Endothelial cell of umbilical vein (primary cell): ENCODE results near the gene CARMIL1.

Experiments
- EZH2 ChIP-seq: IDR thresholded peaks from 2 replicates; pipeline ENCODE4 v1.6.1; 2012; ENCODE audit warnings: borderline replicate concordance, low read depth, mild to moderate bottlenecking, moderate library complexity, low read length, inconsistent platforms; ENCODE audit not compliant: severe bottlenecking
- MAX ChIP-seq: IDR thresholded peaks from 2 replicates; pipeline ENCODE4 v1.6.1; 2011; ENCODE audit not compliant: insufficient read depth, insufficient read length
- MYC ChIP-seq: IDR thresholded peaks from one replicate; pipeline ENCODE4 v1.6.1; 2011; ENCODE audit warnings: mild to moderate bottlenecking, low read depth, low read length
- POLR2A ChIP-seq: IDR thresholded peaks from 2 replicates; pipeline ENCODE4 v1.6.1; 2012; ENCODE audit warnings: low read depth, mild to moderate bottlenecking, control low read depth, low read length
- POLR2AphosphoS5 ChIP-seq: IDR thresholded peaks from 2 replicates; pipeline ENCODE4 v1.6.1; 2012; ENCODE audit warnings: low read depth, mild to moderate bottlenecking, control low read depth, low read length, moderate library complexity; ENCODE audit not compliant: insufficient read depth
- TF ChIP-seq, protein P1 (sequence below), 2 donors: IDR thresholded peaks; 1 replicate in 1 of 2; 2 replicates in 1 of 2; pipeline ENCODE4 v1.5.1; 2011; ENCODE audit warnings: low read length in 2 of 2, mild to moderate bottlenecking in 2 of 2, moderate library complexity in 2 of 2, control low read depth in 1 of 2, inconsistent platforms in 1 of 2, low read depth in 1 of 2; ENCODE audit not compliant: insufficient read depth in 1 of 2; ENCODE audit errors: extremely low read depth in 1 of 2

GRCh38 chr6:25333471-25333870 lies 54.3 kb downstream of the CARMIL1 start:
- TF ChIP-seq, protein P1, sequence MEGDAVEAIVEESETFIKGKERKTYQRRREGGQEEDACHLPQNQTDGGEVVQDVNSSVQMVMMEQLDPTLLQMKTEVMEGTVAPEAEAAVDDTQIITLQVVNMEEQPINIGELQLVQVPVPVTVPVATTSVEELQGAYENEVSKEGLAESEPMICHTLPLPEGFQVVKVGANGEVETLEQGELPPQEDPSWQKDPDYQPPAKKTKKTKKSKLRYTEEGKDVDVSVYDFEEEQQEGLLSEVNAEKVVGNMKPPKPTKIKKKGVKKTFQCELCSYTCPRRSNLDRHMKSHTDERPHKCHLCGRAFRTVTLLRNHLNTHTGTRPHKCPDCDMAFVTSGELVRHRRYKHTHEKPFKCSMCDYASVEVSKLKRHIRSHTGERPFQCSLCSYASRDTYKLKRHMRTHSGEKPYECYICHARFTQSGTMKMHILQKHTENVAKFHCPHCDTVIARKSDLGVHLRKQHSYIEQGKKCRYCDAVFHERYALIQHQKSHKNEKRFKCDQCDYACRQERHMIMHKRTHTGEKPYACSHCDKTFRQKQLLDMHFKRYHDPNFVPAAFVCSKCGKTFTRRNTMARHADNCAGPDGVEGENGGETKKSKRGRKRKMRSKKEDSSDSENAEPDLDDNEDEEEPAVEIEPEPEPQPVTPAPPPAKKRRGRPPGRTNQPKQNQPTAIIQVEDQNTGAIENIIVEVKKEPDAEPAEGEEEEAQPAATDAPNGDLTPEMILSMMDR (IDR thresholded peaks at IDR 0.05; ENCODE audit: extremely low read depth in 1 of 2, insufficient read depth in 1 of 2, low read depth in 1 of 2, low read length in 2 of 2) = no peak
- no peak for TF ChIP-seq POLR2AphosphoS5
- TF ChIP-seq MYC = no peak
- TF ChIP-seq POLR2A = no peak
- no peak for TF ChIP-seq MAX
- no peak for TF ChIP-seq EZH2
